SK-N-SH (cell line): ENCODE data around the gene HYAL3. TPM values are rescaled to one million over a fixed set of nuclear protein-coding genes. Genes with fewer than 3 reads are reported as not detected.

ENCODE experiments used
- CTCF ChIA-PET: fragments of 300-600, 350-600 bp; formaldehyde crosslinking; extraction: SDS; loops from one replicate; lab custom pipeline; 2021; lab: Yijun Ruan, JAX
- POLR2A ChIA-PET: fragments of 350-600 bp; sonication (Branson Sonifier 250); formaldehyde crosslinking; extraction: SDS; loops from one replicate; lab custom pipeline; 2020; ENCODE audit warnings: antibody characterized with exemption, inconsistent platforms; lab: Yijun Ruan, JAX
- DNase-seq: peaks from one replicate; pipeline ENCODE4 v3.0.0; 2012
- H2AFZ ChIP-seq: fragments of 200-600 bp; sonication (generic); 2 replicates; pipeline ENCODE4 v1.8.1; 2016; ENCODE audit warnings: antibody characterized with exemption, mild to moderate bottlenecking, low read depth
- H3F3A ChIP-seq: fragments of 200-600 bp; sonication (generic); replicated peaks from 2 replicates; pipeline ENCODE3; 2016; ENCODE audit warnings: antibody characterized with exemption, mild to moderate bottlenecking; ENCODE audit not compliant: insufficient read depth
- H3K27ac ChIP-seq, 2 experiments: fragments of 200-500 bp in 1 of 2; fragments of 200-600 bp in 1 of 2; sonication (Bioruptor generic) in 1 of 2; sonication (generic), shearing (Covaris generic) in 1 of 2; 2 replicates each; pipeline versions ENCODE4 v1.5.1 to v1.6.1; 2014 to 2016; ENCODE audit warnings: low read depth in 2 of 2, inconsistent platforms in 1 of 2, low read length in 1 of 2, mild to moderate bottlenecking in 1 of 2, mixed read lengths in 1 of 2
- H3K27me3 ChIP-seq: fragments of 200-600 bp; sonication (generic), shearing (Covaris generic); 2 replicates; pipeline ENCODE4 v1.6.1; 2016; ENCODE audit warnings: mixed run types; ENCODE audit not compliant: insufficient read depth
- H3K36me3 ChIP-seq, 2 experiments: fragments of 200-500 bp in 1 of 2; fragments of 200-600 bp in 1 of 2; sonication (Bioruptor generic) in 1 of 2; sonication (generic) in 1 of 2; replicated peaks in 1 of 2; 2 replicates each; pipeline versions ENCODE3 to v1.5.1; 2014 to 2016; ENCODE audit warnings: low read length in 1 of 2, mild to moderate bottlenecking in 1 of 2; ENCODE audit not compliant: insufficient read depth in 2 of 2, control insufficient read depth in 1 of 2
- H3K4me1 ChIP-seq, 2 experiments: fragments of 200-500 bp in 1 of 2; fragments of 200-600 bp in 1 of 2; sonication (Bioruptor generic) in 1 of 2; sonication (generic), shearing (Covaris generic) in 1 of 2; 2 replicates each; pipeline versions ENCODE4 v1.5.1 to v1.6.1; 2014 to 2016; ENCODE audit warnings: low read depth in 1 of 2, low read length in 1 of 2, mixed run types in 1 of 2; ENCODE audit not compliant: insufficient read depth in 2 of 2, control insufficient read depth in 1 of 2
- H3K4me2 ChIP-seq: fragments of 200-600 bp; sonication (generic), shearing (Covaris generic); 2 replicates; pipeline ENCODE4 v1.6.1; 2017; ENCODE audit warnings: mixed run types
- H3K4me3 ChIP-seq, 2 experiments: fragments of 200-500 bp in 1 of 2; fragments of 200-600 bp in 1 of 2; sonication (Bioruptor generic) in 1 of 2; sonication (generic), shearing (Covaris generic) in 1 of 2; 2 replicates each; pipeline versions ENCODE4 v1.5.1 to v1.8.1; 2014 to 2016; ENCODE audit warnings: low read depth in 2 of 2, inconsistent platforms in 1 of 2, low read length in 1 of 2, mild to moderate bottlenecking in 1 of 2, mixed read lengths in 1 of 2, moderate library complexity in 1 of 2
- H3K79me2 ChIP-seq: fragments of 200-600 bp; sonication (generic); 2 replicates; pipeline ENCODE4 v1.8.1; 2017; ENCODE audit warnings: mild to moderate bottlenecking; ENCODE audit not compliant: insufficient read depth
- H3K9ac ChIP-seq: fragments of 200-600 bp; sonication (generic); 2 replicates; pipeline ENCODE4 v1.6.1; 2017; ENCODE audit warnings: mixed run types
- H3K9me2 ChIP-seq: fragments of 200-600 bp; sonication (generic); 2 replicates; pipeline ENCODE4 v1.6.1; 2017; ENCODE audit warnings: mixed run types
- H3K9me3 ChIP-seq: fragments of 200-600 bp; sonication (generic); 2 replicates; pipeline ENCODE4 v1.6.1; 2017; ENCODE audit warnings: mixed run types, mild to moderate bottlenecking, moderate library complexity
- H4K20me1 ChIP-seq: fragments of 200-600 bp; sonication (generic); 2 replicates; pipeline ENCODE4 v1.6.1; 2017; ENCODE audit warnings: mild to moderate bottlenecking, mixed run types; ENCODE audit not compliant: insufficient read depth
- CHD2 ChIP-seq: fragments of 150-350 bp; IDR thresholded peaks from 2 replicates; pipeline ENCODE4 v1.6.1; 2018; ENCODE audit warnings: low read length; ENCODE audit not compliant: partially characterized antibody
- ELF1 ChIP-seq: IDR thresholded peaks from 2 replicates; pipeline ENCODE4 v1.4.0; 2012
- EP300 ChIP-seq, 2 experiments: IDR thresholded peaks; 2 replicates each; pipeline versions ENCODE4 v1.4.0 to v1.6.1; 2012; ENCODE audit warnings: borderline replicate concordance in 1 of 2, low read depth in 1 of 2, low read length in 1 of 2
- FOXJ3 ChIP-seq: sonication (generic); formaldehyde crosslinking; IDR thresholded peaks from 2 replicates; pipeline ENCODE4 v1.5.1; 2020; ENCODE audit warnings: mild to moderate bottlenecking, missing genetic modification reagents
- FOXM1 ChIP-seq: IDR thresholded peaks from 2 replicates; pipeline ENCODE4 v1.4.0; 2012; ENCODE audit warnings: low read depth, mild to moderate bottlenecking
- GABPA ChIP-seq: IDR thresholded peaks from 2 replicates; pipeline ENCODE4 v1.4.0; 2012; ENCODE audit warnings: low read depth, mild to moderate bottlenecking
- GATA2 ChIP-seq: sonication (generic); formaldehyde crosslinking; IDR thresholded peaks from 2 replicates; pipeline ENCODE4 v1.5.0; 2020; ENCODE audit warnings: mild to moderate bottlenecking, missing genetic modification reagents
- JUND ChIP-seq: IDR thresholded peaks from 2 replicates; pipeline ENCODE4 v1.4.0; 2012
- MEF2A ChIP-seq: IDR thresholded peaks from 2 replicates; pipeline ENCODE4 v1.4.0; 2012; ENCODE audit warnings: low read depth, borderline replicate concordance
- NFIC ChIP-seq: IDR thresholded peaks from 2 replicates; pipeline ENCODE4 v1.4.0; 2012; ENCODE audit warnings: borderline replicate concordance
- RAD21 ChIP-seq: IDR thresholded peaks from 2 replicates; pipeline ENCODE4 v1.6.1; 2012; ENCODE audit warnings: mild to moderate bottlenecking, low read length
- RCOR1 ChIP-seq: fragments of 150-350 bp; IDR thresholded peaks from 2 replicates; pipeline ENCODE4 v1.6.1; 2017; ENCODE audit warnings: antibody characterized with exemption, low read length
- SMC3 ChIP-seq: IDR thresholded peaks from 2 replicates; pipeline ENCODE4 v1.6.1; 2012; ENCODE audit warnings: low read depth, low read length, improper control_type of control experiment
- TAF1 ChIP-seq: IDR thresholded peaks from 2 replicates; pipeline ENCODE4 v1.6.1; 2012; ENCODE audit warnings: low read depth, mild to moderate bottlenecking, low read length, moderate library complexity, borderline replicate concordance
- TEAD4 ChIP-seq: IDR thresholded peaks from 2 replicates; pipeline ENCODE4 v1.4.0; 2012; ENCODE audit warnings: mild to moderate bottlenecking, borderline replicate concordance; ENCODE audit not compliant: insufficient read depth
- YY1 ChIP-seq: IDR thresholded peaks from 2 replicates; pipeline ENCODE4 v1.4.0; 2012; ENCODE audit warnings: low read depth, mild to moderate bottlenecking
- WGBS: methylation state at CpG from one replicate; pipeline ENCODE4 v1.1.6; 2017; ENCODE audit warnings: low lambda C conversion rate; 5-methylcytosine and 5-hydroxymethylcytosine counted together
- polyA plus RNA-seq, 3 experiments: library from polyadenylated mRNA; depleted of rRNA; stranded (reverse); fragments of >200 nt; gene quantifications; 2 replicates each; pipeline ENCODE4 v1.2.3, GENCODE V29; 2012
- TF ChIP-seq, protein P1 (sequence below): fragments of 200-600 bp; sonication (generic); IDR thresholded peaks from 2 replicates; pipeline ENCODE4 v1.6.1; 2017; ENCODE audit warnings: antibody characterized with exemption, mild to moderate bottlenecking, moderate library complexity
- TF ChIP-seq, protein P2 (sequence below): IDR thresholded peaks from 2 replicates; pipeline ENCODE4 v1.4.0; 2012; ENCODE audit warnings: low read depth, borderline replicate concordance
- TF ChIP-seq, protein P3 (sequence below): fragments of 150-350 bp; IDR thresholded peaks from 2 replicates; pipeline ENCODE4 v1.6.1; 2016; ENCODE audit warnings: mild to moderate bottlenecking, low read depth, low read length

The HYAL3 gene
- polyA plus RNA-seq, 1 of the 3 experiments (the other 2 are of a cell fraction) = 7.8 TPM

DNA sequence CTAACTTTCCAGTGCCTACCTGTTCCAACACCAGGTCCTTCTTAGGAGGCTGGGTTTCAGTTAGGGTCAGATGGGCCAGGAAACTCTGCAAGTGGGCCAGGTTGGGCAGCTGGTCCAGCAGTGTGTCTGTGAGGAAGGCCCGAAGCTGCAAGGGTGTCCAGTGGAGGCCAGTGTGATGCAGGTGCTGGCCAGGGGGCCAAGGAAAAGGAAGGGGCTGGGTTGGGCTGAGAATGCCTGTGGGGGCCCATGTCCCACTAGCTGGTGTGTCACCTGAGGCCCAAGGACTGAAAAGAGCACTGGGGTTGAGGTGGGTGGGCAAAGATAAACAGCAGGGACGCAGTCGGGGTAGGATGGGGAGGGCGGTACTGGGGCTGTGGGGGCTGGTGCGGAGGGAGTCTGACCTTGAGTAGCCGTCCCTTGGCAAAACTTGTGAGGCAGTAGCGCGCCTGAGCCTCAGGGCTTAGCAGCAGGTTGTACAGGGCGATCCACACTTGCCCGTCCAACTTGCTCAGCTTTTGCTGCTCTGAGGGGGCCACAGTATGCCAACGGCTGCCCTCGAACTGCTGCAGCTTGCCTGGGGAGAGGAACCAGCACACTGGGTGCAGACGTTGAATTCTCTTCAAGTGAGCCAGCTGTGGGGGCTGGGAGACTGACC lies 42.9 kb upstream of the HYAL3 start:
- Histone ChIP-seq H4K20me1 (no peaks in the 10 kb centered on the region), H3K4me2 (no peak overlapping the region), H3K9me2 (no peaks in the 10 kb centered on the region), H3K9ac (no peak overlapping the region), H2AFZ (no peak overlapping the region), H3K27ac (no peak overlapping the region), H3K4me1 (peaks cover 5 to 14% of the 10 kb centered on the region in 2 experiments; a peak in 2 of 4 replicates), H3K27me3 (no peaks in the 10 kb centered on the region), H3K36me3 (no peaks in the 10 kb centered on the region), H3K9me3 (no peaks in the 10 kb centered on the region), H3K79me2 (peaks cover 9% of the 10 kb centered on the region; the same call in 1 of the 2 replicates), H3F3A (no peaks in the 10 kb centered on the region), H3K4me3 (no peak overlapping the region)
- WGBS = 80% methylated on average over 6 of the region's 13 CpGs
- ChIA-PET CTCF (interaction anchor here (1.3 to 4.7 kb wide), 4 partner anchors 8 to 219 kb away, joined by 3 to 26 read pairs (median 5); partner anchors contain the start of gene NPRL2), POLR2A (no interaction called here)
- TF ChIP-seq ELF1 (no peak), NFIC (no peak), JUND (no peak), MEF2A (no peak), RCOR1 (no peak), TAF1 (no peak), EP300 (IDR thresholded peaks at IDR 0.05; ENCODE audit: borderline replicate concordance in 1 of 2, low read depth in 1 of 2, low read length in 1 of 2) (no peak), FOXJ3 (no peak), GATA2 (CRISPR knock-in tag) (no peak), RAD21 (no peak), YY1 (no peak), FOXM1 (no peak), TEAD4 (no peak), CHD2 (no peak), SMC3 (no peak), GABPA (no peak)
- TF ChIP-seq, protein P1, sequence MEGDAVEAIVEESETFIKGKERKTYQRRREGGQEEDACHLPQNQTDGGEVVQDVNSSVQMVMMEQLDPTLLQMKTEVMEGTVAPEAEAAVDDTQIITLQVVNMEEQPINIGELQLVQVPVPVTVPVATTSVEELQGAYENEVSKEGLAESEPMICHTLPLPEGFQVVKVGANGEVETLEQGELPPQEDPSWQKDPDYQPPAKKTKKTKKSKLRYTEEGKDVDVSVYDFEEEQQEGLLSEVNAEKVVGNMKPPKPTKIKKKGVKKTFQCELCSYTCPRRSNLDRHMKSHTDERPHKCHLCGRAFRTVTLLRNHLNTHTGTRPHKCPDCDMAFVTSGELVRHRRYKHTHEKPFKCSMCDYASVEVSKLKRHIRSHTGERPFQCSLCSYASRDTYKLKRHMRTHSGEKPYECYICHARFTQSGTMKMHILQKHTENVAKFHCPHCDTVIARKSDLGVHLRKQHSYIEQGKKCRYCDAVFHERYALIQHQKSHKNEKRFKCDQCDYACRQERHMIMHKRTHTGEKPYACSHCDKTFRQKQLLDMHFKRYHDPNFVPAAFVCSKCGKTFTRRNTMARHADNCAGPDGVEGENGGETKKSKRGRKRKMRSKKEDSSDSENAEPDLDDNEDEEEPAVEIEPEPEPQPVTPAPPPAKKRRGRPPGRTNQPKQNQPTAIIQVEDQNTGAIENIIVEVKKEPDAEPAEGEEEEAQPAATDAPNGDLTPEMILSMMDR = no peak
- TF ChIP-seq, protein P2, sequence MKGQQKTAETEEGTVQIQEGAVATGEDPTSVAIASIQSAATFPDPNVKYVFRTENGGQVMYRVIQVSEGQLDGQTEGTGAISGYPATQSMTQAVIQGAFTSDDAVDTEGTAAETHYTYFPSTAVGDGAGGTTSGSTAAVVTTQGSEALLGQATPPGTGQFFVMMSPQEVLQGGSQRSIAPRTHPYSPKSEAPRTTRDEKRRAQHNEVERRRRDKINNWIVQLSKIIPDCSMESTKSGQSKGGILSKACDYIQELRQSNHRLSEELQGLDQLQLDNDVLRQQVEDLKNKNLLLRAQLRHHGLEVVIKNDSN = no peak
- TF ChIP-seq, protein P3, sequence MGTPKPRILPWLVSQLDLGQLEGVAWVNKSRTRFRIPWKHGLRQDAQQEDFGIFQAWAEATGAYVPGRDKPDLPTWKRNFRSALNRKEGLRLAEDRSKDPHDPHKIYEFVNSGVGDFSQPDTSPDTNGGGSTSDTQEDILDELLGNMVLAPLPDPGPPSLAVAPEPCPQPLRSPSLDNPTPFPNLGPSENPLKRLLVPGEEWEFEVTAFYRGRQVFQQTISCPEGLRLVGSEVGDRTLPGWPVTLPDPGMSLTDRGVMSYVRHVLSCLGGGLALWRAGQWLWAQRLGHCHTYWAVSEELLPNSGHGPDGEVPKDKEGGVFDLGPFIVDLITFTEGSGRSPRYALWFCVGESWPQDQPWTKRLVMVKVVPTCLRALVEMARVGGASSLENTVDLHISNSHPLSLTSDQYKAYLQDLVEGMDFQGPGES = no peak
- DNase-seq = no peak
